OCI-LY7 (cell line): ENCODE results near the gene KCNIP3. TPM values are rescaled to one million over a fixed set of nuclear protein-coding genes. Genes with fewer than 3 reads are reported as not detected.

Experiments used
- Bru-seq: library from RNA; stranded (reverse); fragments of 400-500 nt; gene quantifications from one replicate; lab custom pipeline; 2021; lab: Mats Ljungman, UMichigan
- BruChase-seq, 2 experiments: library from RNA; stranded (reverse); fragments of 400-500 nt; gene quantifications; one replicate each; lab custom pipeline; 2021; lab: Mats Ljungman, UMichigan
- BruUV-seq: library from RNA; stranded (reverse); fragments of 400-500 nt; replicated peaks from 2 replicates; lab custom pipeline; 2021; lab: Mats Ljungman, UMichigan
- CTCF ChIA-PET: fragments of 300-600 bp; sonication (Branson Sonifier 250); formaldehyde crosslinking; loops from one replicate; lab custom pipeline; 2022; ENCODE audit warnings: antibody characterized with exemption; ENCODE audit not compliant: unreplicated experiment; lab: Charles Lee
- POLR2A ChIA-PET: fragments of 300-600 bp; sonication (Branson Sonifier 250); formaldehyde crosslinking; loops from one replicate; lab custom pipeline; 2022; ENCODE audit warnings: antibody characterized with exemption; lab: Charles Lee
- DNase-seq: peaks from one replicate; pipeline ENCODE4 v3.0.0-alpha.2; 2015; ENCODE audit warnings: low spot score
- H2AFZ ChIP-seq: fragments of 200-600 bp; sonication (generic), shearing (Covaris generic); 2 replicates; pipeline ENCODE4 v1.6.1; 2014; ENCODE audit warnings: mild to moderate bottlenecking, antibody characterized with exemption, low read length, moderate library complexity
- H3K27ac ChIP-seq: fragments of 200-600 bp; sonication (generic); 2 replicates; pipeline ENCODE4 v1.5.1; 2014; ENCODE audit warnings: mixed run types, low read depth, mild to moderate bottlenecking, moderate library complexity, low read length, inconsistent platforms; ENCODE audit not compliant: poor library complexity, severe bottlenecking
- H3K36me3 ChIP-seq: fragments of 200-600 bp; sonication (generic); 2 replicates; pipeline ENCODE4 v1.6.1; 2014; ENCODE audit warnings: mild to moderate bottlenecking, antibody characterized with exemption, low read length, moderate library complexity, mixed read lengths; ENCODE audit not compliant: insufficient read depth
- H3K4me1 ChIP-seq: fragments of 200-600 bp; sonication (generic); 2 replicates; pipeline ENCODE4 v1.5.1; 2014; ENCODE audit warnings: mild to moderate bottlenecking, low read length; ENCODE audit not compliant: insufficient read depth, poor library complexity, severe bottlenecking
- H3K4me2 ChIP-seq: fragments of 200-600 bp; sonication (generic); 2 replicates; pipeline ENCODE4 v1.6.1; 2014; ENCODE audit warnings: mild to moderate bottlenecking, low read length
- H3K4me3 ChIP-seq: fragments of 200-600 bp; sonication (generic); 2 replicates; pipeline ENCODE4 v1.5.1; 2014; ENCODE audit warnings: mild to moderate bottlenecking, low read depth, low read length; ENCODE audit not compliant: poor library complexity, severe bottlenecking
- H3K79me2 ChIP-seq: fragments of 200-600 bp; sonication (generic); 2 replicates; pipeline ENCODE4 v1.6.1; 2016; ENCODE audit warnings: low read depth, mild to moderate bottlenecking, low read length, moderate library complexity, mixed read lengths; ENCODE audit not compliant: insufficient read depth
- H3K9me2 ChIP-seq: fragments of 200-600 bp; sonication (generic); 2 replicates; pipeline ENCODE4 v1.6.1; 2016; ENCODE audit warnings: mild to moderate bottlenecking, low read length, mixed read lengths; ENCODE audit not compliant: insufficient read depth
- H3K9me3 ChIP-seq: fragments of 200-600 bp; sonication (generic); 2 replicates; pipeline ENCODE4 v1.6.1; 2014; ENCODE audit warnings: mild to moderate bottlenecking, mixed run types, low read length, mixed read lengths
- H4K20me1 ChIP-seq: fragments of 200-600 bp; sonication (generic); 2 replicates; pipeline ENCODE4 v1.6.1; 2014; ENCODE audit warnings: mild to moderate bottlenecking, antibody characterized with exemption, low read length, moderate library complexity, mixed read lengths; ENCODE audit not compliant: insufficient read depth
- CTCF ChIP-seq: fragments of 200-600 bp; sonication (generic); conservative IDR thresholded peaks from 2 replicates; pipeline ENCODE4 v1.5.1; 2014; ENCODE audit warnings: mild to moderate bottlenecking, antibody characterized with exemption, low read length, moderate library complexity, mixed read lengths
- EZH2phosphoT487 ChIP-seq: fragments of 200-600 bp; sonication (generic); IDR thresholded peaks from 2 replicates; pipeline ENCODE4 v1.6.1; 2018; ENCODE audit warnings: low read depth, borderline replicate concordance, mild to moderate bottlenecking, mixed run types, antibody characterized with exemption, low read length, moderate library complexity, mixed read lengths
- intact Hi-C: fragments of 100-400 bp; cut with micrococcal nuclease; formaldehyde crosslinking; loops from one replicate; pipeline ENCODE4 v1.10.0; 2022; ENCODE audit not compliant: unreplicated experiment
- long read RNA-seq: library from polyadenylated mRNA; stranded (forward); transcript quantifications from one replicate; pipeline ENCODE4 v2.0.0, GENCODE V29; 2022
- total RNA-seq, 2 experiments: library from RNA; depleted of rRNA in 1 of 2; stranded (reverse); fragments of >200 nt in 1 of 2; shearing (Covaris generic) in 1 of 2; gene quantifications; 2 replicates each; pipeline ENCODE4 v1.2.3, GENCODE V29; 2014 to 2022

KCNIP3 gene
- total RNA-seq (2014; rRNA removed; shearing (Covaris generic)) (not detected in 2 replicates), total RNA-seq (2022) (not detected in 2 replicates), Bru-seq, nascent RNA (not detected), BruChase-seq, experiment 1, labeled RNA remaining after a 6-hour chase (not detected), BruChase-seq, experiment 2, labeled RNA remaining after a 2-hour chase (percentile 2 among the genes with signal in this experiment)
- long read RNA-seq = 0 reads

DNA sequence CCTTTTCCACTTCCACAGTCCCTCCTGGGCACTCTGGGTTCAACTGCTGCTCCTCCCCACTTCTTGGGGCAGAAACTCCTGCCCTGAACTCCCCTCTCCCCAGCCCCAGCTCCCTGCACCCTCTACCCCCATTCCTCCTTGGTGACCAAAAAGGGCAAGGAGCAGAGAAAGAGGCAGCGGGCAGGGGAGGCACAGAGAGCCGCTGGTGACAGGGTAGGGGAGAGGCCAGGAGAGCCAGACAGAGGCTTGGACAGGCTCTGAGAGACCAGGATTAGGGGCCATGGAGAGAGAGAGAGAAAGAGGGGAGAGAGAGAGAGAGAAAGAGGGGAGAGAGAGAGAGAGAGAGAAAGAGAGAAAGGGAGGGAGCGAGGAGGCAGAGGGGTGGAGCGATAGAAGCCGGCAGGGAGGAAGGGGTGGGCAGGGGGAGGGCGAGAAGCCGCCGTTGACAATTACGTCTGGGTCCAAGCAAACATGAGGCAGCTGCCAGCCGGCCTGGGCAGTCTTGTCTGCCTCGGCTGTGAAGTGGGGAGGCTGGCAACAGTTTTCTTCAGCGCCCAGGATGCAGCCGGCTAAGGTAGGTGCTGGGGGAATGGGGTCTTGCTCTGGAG lies at the start of gene KCNIP3:
Gene KCNIP3 (plus strand): TSS at position 468 of the 608 bp plus-strand sequence. CDS start 92 bp downstream, at position 560.
- Histone ChIP-seq H3K9me3 (no peaks in the 10 kb centered on the region), H3K4me2 (no peak within 1 kb of the TSS), H3K9me2 (no peaks in the 10 kb centered on the region), H3K4me3 (no peak within 1 kb of the TSS), H3K79me2 (no peaks in the 10 kb centered on the region), H3K27ac (no peak within 1 kb of the TSS), H3K4me1 (no peaks in the 10 kb centered on the region), H4K20me1 (no peaks in the 10 kb centered on the region), H2AFZ (no peak within 1 kb of the TSS), H3K36me3 (no peaks in the 10 kb centered on the region)
- CTCF ChIA-PET = no interaction called here
- POLR2A ChIA-PET = no interaction called here
- TF ChIP-seq CTCF = no peak
- no peak for TF ChIP-seq EZH2phosphoT487
- no TSS peak for BruUV-seq
- no peak for DNase-seq
- intact Hi-C loops = no loop called here

DNA sequence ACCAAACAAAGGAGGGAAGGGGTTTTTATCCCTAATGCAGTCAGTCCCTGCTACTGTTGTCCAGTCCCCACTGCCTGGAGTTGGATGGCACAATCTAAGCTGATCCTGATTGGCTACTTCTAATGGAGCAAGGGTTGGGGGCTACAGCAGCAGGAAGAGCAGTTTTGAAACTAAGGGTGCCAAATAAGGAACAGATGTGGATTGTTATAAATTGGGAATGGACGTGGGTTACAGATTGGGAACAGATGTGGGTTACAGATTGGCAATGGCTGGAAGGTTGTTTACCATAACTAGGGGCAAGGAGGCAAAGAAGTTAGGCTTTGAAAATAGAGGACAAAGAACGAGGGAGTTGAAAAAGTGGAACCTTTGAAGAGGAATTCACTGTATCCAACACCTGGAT lies 38.9 kb upstream of the KCNIP3 start:
- BruUV-seq = no TSS peak
- no peak overlapping the region for H3K27ac ChIP-seq
- H2AFZ ChIP-seq = no peak overlapping the region
- TF ChIP-seq CTCF = no peak
- no peak for TF ChIP-seq EZH2phosphoT487
- ChIA-PET POLR2A (no interaction called here), CTCF (no interaction called here)
- H3K9me3 ChIP-seq = no peaks in the 10 kb centered on the region
- no peaks in the 10 kb centered on the region for H3K9me2 ChIP-seq
- no peaks in the 10 kb centered on the region for H3K79me2 ChIP-seq
- no peaks in the 10 kb centered on the region for H3K36me3 ChIP-seq
- no peaks in the 10 kb centered on the region for H3K4me1 ChIP-seq
- DNase-seq = no peak
- no peak overlapping the region for H3K4me2 ChIP-seq
- no peaks in the 10 kb centered on the region for H4K20me1 ChIP-seq
- H3K4me3 ChIP-seq = no peak overlapping the region
- intact Hi-C loops = no loop called here
